HG02885 (cell line): Measurements from ENCODE around the gene OR8H1.

Experiments
- ATAC-seq: cut with Tn5 transposase; IDR thresholded peaks from one replicate; pipeline ENCODE4 v1.9.1; 2021; ENCODE audit warnings: mild to moderate bottlenecking; ENCODE audit not compliant: unreplicated experiment, poor library complexity

Gene OR8H1, protein sequence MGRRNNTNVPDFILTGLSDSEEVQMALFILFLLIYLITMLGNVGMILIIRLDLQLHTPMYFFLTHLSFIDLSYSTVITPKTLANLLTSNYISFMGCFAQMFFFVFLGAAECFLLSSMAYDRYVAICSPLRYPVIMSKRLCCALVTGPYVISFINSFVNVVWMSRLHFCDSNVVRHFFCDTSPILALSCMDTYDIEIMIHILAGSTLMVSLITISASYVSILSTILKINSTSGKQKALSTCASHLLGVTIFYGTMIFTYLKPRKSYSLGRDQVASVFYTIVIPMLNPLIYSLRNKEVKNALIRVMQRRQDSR

DNA sequence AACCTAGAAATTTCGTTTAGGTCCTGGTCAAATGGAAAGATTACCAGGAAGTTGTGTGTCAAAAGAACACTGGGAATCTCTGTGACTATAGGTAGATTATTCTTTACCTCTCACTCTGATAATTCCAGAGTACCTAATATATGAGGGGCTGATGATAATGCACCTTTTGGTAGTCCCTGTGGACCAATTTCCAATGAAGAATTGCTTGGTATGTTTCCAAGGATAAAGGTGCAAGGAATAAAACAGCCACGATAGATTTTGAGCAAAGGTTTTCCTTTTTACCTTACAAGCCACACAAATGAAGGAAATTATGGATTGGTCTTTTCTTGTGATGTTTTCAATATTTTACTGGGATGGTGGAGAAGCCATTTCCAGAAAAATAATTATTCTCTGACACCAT lies at the start of gene OR8H1:
OR8H1 (minus strand) TSS at position 101 of the 400 bp plus-strand sequence. CDS start 1,192 bp downstream, outside the sequence.
- ATAC-seq = no peak

GRCh38 chr11:56340289-56340688 lies 48.2 kb upstream of the OR8H1 start:
- no peak for ATAC-seq

DNA sequence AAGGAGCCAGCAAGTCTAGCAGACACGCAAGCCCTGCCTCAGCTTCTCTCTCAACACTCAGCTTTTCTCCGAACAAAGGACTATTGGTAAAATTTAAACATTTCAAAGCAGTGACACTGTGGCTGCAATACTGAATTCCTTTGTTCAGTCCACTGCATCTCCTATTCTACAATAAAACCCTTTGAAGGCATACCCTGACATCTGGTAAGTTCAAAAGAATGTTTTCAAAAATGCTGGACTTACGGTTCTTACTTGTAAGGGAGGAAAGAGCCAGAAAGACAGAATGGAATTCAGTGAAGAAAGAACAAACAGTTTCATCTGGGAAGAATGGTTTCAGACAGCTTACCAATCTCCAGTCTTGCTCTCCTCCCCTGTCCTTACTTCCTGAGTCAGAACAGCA lies 41.1 kb upstream of the OR8H1 start:
- ATAC-seq = no peak

GRCh38 chr11:56331861-56332491 lies 39.9 kb upstream of the OR8H1 start:
- no peak for ATAC-seq

DNA sequence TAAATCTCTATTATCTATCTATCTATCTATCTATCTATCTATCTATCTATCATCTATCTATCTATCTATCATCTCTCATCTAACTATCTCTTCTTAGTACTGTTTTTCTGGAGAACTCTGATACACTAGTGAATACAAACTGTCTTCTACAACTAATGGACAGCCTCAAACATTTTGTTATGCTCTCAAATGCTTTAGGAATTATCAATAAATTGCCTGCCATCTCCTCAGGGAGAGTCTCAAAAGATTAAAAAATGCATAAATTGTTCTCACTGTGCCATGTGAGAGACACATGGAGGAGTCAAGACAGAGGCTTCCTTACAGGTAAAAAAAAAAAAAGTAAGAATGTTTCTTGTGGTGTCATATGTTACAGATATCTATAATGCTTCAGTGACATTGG lies 22.8 kb upstream of the OR8H1 start, which contains the start of gene OR8K3:
OR8K3 (plus strand) TSS at position 301 of the 400 bp plus-strand sequence. CDS start 3,163 bp downstream, outside the sequence.
- no peak for ATAC-seq

DNA sequence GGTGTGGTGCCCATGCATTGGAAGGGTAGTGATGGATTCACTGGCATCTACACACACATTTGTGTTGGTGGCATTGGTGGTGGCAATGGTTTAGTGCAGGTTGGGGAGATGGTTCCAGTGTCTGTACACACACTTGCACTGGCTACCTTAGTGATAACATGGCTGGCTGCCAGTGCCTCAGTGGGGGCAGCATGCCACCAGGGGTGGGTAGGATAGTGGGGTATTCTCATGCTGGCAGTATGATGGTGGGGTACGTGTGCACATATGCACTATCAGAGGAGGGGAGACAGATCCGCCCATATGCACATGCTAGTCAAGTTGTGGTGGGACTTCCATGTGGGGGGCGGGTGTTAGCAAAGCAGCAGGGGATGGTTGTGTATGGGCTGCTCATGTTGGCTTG lies 15.8 kb upstream of the OR8H1 start:
- no peak for ATAC-seq

DNA sequence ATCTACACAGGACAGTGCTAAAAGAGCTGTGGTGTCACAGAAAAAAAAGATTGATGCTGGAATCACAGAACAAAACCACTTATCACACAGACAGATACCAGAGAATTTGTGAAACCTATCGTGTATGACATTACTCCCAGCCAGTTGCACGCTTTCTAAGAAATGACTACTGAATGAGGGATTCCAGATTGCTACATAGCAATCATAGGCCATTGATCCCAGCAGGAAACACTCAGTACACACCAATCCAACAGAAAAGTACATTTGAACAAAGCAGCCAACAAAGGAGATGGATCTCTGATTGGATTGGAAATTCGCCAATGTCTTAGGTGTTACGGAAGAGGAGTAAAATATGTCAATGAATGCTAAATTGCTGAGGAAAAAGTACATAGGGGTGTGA lies 4.8 kb upstream of the OR8H1 start:
- ATAC-seq = no peak

DNA sequence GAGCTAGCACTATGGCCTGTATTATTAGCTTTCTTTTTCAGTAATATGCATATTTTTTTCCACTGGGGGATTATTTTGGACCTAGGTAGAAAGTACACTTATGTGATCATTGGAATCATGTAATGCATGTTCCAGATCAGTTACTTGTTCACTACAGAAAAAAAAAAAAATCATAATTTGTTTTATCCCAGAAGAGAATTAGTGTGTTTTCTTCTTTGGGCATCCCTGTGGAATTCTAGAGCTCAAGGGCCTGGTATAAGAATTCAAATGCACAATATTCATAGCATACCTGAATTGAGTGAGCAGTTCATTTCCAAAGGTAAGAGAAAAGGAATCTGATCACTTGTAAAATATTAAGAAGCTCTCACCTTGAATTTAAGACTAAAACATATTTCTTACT lies 18.2 kb downstream of the OR8H1 start, which contains the start of gene OR5T1:
OR5T1 (plus strand) TSS at position 301 of the 400 bp plus-strand sequence. CDS start 1,485 bp downstream, outside the sequence.
- no peak for ATAC-seq

DNA sequence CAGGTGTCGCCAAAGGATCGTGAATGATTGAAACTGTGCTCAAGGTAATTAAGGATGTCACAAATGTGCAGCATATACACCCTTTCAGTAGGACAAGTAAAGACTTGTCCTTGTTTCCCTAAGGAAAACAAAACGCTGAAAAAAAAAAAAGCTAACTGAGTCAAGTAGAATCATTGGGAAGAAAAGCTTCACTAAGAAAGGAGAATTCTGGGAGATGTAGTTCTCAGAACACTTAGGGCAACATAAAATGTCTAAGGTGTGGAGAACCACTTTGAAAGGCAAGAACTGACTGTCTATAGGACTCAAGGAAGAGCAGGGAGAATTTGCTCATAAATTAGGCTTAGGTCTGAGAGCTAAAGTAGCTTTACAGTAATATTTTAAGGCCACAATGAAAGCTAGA lies 21.0 kb downstream of the OR8H1 start:
- ATAC-seq = no peak

- no peak for ATAC-seq
Observed at GRCh38 chr11:56251954-56252353, 40.1 kb downstream of the OR8H1 start, which contains the start of gene OR5T3. Gene OR5T3, plus strand, starts transcription at chr11:56252254. Its CDS starts 0 bp downstream, at chr11:56252254.
